Measurements from ENCODE around the gene HOXD3.

Gene HOXD3

DNA sequence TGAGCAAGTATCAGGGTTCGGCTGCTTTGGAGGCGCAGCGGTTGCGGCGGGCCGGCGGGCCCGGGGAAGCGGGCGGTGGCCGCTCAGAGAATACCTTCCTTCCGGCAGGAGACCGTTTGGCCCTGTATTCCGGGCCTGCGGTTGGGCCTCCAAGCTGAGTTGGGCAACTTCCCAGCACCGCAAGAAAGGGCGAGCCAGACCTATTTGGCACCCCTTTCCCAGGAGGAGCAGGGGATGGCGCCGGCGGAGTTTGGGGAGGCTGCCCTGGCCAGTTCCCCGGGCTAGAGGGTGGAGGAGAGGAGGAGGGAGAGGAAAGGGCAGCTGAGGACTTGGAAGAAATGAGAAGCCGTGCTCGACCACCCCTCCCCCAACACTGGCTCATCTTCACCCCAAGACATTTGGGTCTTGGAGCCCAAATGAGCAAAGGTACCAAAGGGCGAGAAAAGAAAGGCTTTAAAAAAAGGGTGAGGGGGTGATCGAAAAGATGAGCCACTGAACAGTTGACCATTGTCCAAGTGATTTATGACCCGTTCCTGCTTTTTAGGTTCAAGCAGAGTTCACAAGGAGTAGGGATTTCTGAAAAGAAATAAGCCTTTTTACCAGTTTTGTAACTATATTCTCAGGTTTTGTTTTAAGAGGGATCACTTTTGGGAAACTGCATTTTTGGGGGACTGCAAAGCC, 8.4 kb downstream of the HOXD3 start:
- no peak for DNase-seq

DNA sequence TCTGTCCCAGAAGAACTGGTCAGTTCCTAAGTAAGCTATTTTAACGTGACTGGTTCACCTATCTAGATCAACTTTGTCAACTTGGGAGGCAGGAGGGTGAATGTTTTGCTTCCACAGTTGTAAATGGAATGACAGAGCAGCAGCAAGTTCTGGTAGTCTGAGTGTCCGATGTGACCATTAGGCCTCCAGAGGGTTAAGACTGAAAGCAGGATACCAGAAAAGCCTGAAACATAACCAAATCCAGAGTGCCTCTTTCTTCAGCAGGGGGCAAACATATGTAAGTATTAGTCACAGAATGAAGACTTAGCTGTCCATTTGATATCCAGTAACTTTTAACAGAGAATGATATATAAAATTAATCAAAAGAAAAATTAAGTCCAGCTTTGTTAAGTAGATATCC, 9.2 kb downstream of the HOXD3 start:
- DNase-seq: no peak

- no peak for DNase-seq
Observed at GRCh38 chr2:176167398-176167797, 10.3 kb downstream of the HOXD3 start.

DNA sequence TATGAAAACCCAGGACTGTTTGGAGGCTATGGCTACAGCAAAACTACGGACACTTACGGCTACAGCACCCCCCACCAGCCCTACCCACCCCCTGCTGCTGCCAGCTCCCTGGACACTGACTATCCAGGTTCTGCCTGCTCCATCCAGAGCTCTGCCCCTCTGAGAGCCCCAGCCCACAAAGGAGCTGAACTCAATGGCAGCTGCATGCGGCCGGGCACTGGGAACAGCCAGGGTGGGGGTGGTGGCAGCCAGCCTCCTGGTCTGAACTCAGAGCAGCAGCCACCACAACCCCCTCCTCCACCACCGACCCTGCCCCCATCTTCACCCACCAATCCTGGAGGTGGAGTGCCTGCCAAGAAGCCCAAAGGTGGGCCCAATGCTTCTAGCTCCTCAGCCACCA, 12.1 kb downstream of the HOXD3 start:
- DNase-seq: no peak

- DNase-seq: no peak
Observed at GRCh38 chr2:176169711-176170110, 12.6 kb downstream of the HOXD3 start.

- no peak for DNase-seq
Observed at GRCh38 chr2:176170602-176171305, 13.6 kb downstream of the HOXD3 start.

- no peak for DNase-seq
Observed at GRCh38 chr2:176171351-176172006, 14.4 kb downstream of the HOXD3 start.

DNA sequence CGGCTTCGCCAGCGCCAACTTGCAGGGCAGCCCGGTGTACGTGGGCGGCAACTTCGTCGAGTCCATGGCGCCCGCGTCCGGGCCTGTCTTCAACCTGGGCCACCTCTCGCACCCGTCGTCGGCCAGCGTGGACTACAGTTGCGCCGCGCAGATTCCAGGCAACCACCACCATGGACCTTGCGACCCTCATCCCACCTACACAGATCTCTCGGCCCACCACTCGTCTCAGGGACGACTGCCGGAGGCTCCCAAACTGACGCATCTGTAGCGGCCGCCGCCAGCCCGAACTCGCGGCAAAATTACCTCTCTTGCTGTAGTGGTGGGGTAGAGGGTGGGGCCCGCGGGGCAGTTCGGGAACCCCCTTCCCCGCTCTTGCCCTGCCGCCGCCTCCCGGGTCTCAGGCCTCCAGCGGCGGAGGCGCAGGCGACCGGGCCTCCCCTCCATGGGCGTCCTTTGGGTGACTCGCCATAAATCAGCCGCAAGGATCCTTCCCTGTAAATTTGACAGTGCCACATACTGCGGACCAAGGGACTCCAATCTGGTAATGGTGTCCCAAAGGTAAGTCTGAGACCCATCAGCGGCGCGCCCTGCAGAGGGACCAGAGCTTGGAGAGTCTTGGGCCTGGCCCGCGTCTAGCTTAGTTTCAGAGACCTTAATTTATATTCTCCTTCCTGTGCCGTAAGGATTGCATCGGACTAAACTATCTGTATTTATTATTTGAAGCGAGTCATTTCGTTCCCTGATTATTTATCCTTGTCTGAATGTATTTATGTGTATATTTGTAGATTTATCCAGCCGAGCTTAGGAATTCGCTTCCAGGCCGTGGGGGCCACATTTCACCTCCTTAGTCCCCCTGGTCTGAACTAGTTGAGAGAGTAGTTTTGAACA, 15.1 kb downstream of the HOXD3 start:
- no peak for DNase-seq

GRCh38 chr2:176172895-176173566, 15.9 kb downstream of the HOXD3 start:
- DNase-seq: no peak

DNA sequence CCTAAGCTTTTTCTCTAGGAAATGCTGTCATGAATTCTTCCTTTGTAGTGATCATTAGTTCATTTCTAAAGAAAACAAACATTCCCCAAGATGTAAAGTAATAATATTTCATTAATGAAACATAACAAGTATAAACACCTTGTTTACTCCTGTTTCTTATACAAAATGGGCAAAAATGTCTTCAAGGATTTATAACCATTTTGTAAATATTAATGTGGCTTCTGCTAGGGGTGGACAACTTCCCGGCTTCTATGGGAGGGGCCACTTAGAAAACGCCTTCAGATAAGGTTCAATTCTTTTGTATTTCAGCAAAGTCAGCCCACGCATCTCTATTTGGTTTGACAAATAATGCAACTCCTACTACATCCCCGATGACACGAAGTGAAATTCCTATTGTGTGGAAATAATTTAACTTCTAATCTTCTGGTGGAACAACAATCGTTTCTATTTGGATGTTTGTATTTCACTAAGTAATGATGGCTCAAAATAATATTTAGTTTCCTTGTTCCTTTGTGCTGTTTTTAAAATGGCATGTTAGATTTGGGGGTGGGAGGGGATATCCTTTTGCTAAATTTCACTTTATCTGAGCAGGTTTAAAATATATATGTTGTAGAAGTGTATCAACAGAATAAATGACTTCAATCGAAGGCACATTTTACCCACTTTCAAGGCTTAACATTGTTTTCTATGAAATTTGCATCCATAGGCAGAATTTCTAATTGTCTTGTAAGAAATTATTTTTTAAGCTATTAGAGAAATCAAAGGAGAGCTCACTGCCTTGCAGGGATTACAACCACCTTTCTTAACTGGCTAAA, 16.7 kb downstream of the HOXD3 start:
- no peak for DNase-seq

GRCh38 chr2:176174382-176174823, 17.3 kb downstream of the HOXD3 start:
- no peak for DNase-seq

- no peak for DNase-seq
Observed at GRCh38 chr2:176174824-176175708, 18.0 kb downstream of the HOXD3 start.

DNA sequence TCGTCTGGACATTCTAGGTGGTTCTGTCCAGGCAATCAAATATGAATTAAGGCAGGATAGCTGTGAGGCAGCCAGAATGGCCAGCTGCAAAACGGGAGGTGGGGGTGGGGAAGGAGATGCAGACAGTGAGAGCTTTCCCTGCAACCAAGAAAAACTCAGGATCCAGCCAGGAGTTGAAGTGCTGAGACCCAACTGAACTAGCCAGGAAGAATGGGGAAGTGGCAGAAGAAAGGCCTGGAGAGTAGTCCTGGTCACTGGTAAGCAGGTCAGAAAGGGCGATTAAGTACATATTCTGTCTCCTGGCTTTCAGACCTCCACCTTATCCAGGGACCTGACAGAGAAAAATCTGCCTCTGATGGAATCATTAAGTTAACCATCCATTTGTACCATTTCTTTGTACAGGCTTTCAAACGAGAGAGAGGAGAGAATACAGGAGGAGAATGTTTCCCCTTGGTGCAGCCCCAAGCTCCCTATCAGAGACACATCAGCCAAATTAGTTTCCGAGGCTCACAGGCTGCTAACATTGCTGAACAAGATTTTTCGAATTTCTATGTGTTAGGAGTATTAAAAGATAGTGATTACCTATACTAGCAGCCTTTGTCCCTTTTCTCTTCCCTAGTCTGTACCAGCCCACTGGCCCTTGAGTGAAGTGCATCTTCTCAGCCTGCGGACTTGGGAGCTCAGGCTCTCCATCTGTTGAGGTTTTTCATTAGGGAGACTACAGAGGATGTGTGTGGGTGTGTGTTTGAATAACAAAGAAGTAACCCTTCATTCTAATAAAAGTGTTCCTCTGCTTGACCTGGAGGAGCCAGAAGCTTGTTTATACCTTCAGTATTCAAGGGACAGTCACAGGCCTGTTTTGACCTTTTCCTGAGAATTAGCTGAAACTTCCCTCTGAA, 18.9 kb downstream of the HOXD3 start:
- no peak for DNase-seq

DNA sequence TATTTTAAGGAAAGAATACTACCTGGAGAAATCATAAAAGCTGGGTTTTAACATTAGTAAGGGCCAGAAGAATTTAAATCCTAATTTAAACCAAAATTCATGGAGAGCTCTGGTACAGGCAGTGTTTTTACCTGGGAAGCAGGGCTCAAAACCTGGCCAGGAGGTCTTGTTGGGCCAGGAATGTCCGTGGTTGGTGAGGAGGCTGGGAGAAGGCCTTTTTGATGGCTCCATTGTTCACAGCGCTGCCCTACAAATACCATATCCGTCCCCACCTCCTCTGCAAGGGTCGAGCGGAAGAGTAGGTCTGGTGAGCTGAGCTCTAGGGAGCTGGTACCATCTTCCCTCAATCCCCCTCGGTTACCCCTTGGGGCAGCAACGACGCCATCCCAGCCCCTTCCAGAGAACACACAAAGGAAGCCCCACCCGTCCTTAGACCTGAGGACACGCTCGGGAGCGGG, 20.5 kb downstream of the HOXD3 start:
- DNase-seq: no peak

DNA sequence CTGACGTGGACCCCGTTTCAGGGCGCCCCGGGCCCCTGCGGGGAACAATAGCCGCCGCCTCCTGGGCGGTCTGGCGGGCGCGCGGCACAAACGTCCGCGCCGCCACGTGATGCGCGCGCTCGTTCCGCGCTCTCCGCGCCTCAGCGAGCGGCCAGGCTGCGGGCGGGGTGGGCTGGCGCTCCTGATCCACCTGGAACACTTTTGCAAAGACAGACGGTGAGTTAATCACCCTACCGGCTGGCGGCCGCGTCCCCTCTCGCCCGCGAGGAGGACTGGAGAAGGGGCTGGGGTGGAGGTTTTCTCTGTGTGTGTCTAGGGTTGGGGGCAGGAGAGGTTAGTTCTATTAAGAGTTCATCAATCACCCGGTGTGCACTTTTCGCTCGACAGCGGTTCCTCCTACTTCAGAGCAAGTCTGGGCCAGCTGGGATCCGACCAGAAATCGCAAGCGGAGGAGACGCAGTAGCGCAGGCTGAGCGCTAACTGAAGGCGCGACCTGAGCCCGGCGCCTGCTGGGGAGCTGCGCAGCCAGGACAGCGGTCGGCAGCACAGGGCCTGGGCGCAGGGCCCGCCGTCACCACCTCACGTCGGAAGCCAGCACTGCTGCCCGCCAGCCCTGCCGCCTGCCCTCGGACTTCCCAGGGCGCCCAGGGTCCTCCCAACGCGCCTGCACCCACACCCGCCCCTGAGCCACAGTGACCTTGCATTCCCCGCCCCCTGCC, 21.1 kb downstream of the HOXD3 start:
- DNase-seq: no peak

DNA sequence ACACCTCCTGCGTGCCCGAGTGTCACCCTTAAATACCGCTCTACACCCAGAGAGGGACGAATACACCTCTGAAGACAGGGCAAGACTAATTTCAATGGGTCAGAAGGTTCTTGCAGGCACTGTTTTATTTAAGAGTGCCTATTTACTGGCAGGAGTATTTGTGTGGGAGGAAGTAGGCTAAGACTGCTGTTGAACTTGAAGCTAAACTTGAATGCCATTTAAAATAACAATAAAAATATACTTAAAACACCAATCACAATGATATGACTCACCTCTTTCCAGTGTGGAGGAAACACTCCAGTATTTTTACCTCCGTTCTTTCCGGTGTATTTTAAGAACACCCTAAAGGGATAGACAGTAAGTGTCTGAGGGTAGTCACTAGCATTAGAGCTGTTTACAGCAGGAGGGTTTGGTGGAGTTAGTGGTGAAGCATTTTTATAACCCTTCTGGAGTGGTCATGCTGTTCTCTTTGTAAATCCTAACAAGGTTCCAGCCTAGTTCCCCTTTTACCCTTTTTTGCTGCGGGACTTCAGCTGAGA, 21.7 kb downstream of the HOXD3 start:
- no peak for DNase-seq

GRCh38 chr2:176181551-176181950, 24.4 kb downstream of the HOXD3 start:
- DNase-seq: no peak

GRCh38 chr2:176182671-176183070, 25.6 kb downstream of the HOXD3 start:
- DNase-seq: no peak

Measured in NCI-H1105 treated with DMSO at 0.1 percent for 48 hours (cell line).